Fibroblast of the aortic adventitia (primary cell): ENCODE measurements around the gene WDR37. TPM values are rescaled to one million over a fixed set of nuclear protein-coding genes. Genes with fewer than 3 reads are reported as not detected.

Experiments
- DNase-seq: peaks from one replicate; pipeline ENCODE4 v3.0.0-alpha.2; 2010; ENCODE audit warnings: low read depth
- H3K4me3 ChIP-seq: 2 replicates; pipeline ENCODE4 v1.5.1; 2011; ENCODE audit warnings: low read depth, mild to moderate bottlenecking, control low read depth, low read length, moderate library complexity
- CTCF ChIP-seq: IDR thresholded peaks from 2 replicates; pipeline ENCODE4 v1.5.1; 2011; ENCODE audit warnings: mild to moderate bottlenecking, low read length, control low read depth, inconsistent platforms; ENCODE audit not compliant: insufficient read depth
- total RNA-seq: library from RNA; depleted of rRNA; stranded (reverse); fragments of >200 nt; gene quantifications from 2 replicates; pipeline ENCODE4 v1.2.3, GENCODE V29; 2012; ENCODE audit warnings: low replicate concordance

WDR37 gene
- total RNA-seq, 1 donor: 17.0 TPM

- H3K4me3 ChIP-seq: no peak overlapping the region
- no peak for DNase-seq
- TF ChIP-seq CTCF: no peak
These were observed 107.0 kb downstream of the WDR37 start for GRCh38 chr10:1163204-1163660.

DNA sequence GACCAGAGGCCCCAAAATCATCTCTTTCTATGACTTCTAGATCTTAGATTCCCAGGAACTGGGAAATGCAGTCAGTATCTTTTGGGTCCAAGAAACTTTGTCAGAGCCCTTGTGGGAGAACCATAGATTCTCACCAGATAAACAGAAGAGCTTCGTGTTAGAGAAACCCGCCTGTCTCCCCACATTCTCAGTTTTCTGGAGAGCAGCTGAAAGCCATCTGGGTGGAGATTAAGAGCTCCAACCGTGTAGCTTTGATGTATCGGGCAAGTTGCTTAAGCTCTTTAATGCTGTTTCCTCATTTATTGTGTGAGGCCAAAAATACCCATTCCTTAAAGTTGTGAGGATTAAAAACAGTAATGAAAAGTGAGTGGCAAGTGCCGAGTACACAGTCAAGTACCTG lies 107.6 kb downstream of the WDR37 start:
- TF ChIP-seq CTCF: no peak
- no peak for DNase-seq
- H3K4me3 ChIP-seq: no peak overlapping the region

DNA sequence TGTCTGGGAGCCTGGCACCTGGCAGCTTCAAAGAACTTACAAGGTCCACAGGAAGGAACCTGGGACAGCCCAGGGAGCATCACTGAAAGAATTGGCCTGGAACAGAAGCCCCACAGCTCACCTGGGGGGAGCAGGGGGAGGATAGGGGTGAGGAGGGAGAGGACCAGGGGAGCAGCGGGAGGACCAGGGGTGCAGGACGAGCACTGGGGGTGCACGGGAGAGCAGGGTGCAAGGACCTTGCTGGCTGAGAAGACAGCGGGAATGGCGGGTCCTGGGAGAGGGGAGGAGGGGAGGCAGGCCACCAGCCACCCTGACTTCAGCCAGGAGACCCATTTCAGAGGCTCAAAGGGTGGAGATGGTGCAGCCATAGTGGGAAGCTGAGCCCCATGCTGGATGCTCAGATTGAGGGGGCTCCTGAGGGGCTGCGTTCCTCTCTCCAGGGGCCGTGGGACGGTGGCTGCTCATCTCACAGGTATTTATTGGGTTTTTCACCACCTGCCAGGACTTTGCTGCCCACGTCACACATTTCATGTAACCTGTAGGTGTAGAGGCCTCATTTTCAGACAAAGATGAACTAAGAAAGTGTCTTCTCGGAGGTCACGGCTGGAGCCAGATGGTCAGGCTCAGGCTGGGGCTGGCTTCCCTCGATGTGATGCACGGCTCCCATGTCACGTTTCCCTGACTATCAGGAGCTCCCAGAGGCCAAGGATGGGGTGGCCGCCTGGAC lies 110.1 kb downstream of the WDR37 start:
- DNase-seq: no peak
- no peak overlapping the region for H3K4me3 ChIP-seq
- no peak for TF ChIP-seq CTCF

DNA sequence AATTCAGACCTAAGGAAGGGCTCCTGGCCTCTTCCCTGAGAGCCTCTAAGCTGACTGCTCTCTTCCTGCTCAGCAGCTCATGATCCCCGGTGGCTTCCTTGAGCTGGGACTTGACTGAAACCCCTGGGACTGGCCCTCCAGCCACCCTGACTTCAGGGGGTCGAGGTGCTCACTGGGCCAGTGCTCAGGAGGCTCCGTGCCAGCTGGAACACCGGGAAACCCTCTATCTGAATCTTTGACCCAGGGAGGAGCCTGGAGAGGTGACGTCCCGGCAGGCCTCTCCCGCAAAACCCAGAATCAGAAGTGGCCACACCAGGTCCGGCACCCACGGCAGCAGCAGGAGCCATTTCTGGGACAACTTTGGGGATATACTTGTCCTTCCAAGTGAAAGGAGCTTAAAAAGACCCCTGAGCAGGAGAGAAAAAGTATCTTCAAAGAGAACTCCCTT lies 110.7 kb downstream of the WDR37 start:
- DNase-seq: no peak
- no peak for TF ChIP-seq CTCF
- H3K4me3 ChIP-seq: no peak overlapping the region

DNA sequence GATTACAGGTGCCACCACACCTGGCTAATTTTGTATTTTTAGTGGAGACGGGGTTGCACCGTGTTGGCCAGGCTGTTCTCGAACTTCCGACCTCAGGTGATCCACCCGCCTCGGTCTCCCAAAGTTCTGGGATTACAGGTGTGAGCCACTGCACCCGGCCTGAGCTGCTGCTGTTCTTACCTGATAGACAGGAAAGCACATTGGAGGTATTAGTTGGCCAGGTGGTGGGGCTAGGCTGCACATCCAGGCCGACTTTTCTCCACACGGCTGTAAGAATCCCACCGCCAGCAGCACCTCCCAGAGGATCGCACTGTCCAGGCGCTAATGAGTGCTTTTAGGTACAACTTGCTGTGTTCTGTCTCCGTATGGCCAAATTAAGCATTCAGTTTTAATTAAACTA lies 112.6 kb downstream of the WDR37 start:
- no peak for DNase-seq
- TF ChIP-seq CTCF: no peak
- H3K4me3 ChIP-seq: no peak overlapping the region

- no peak for DNase-seq
- no peak overlapping the region for H3K4me3 ChIP-seq
- no peak for TF ChIP-seq CTCF
These were observed 113.2 kb downstream of the WDR37 start for GRCh38 chr10:1169186-1169885.
